NCI-H2196 treated with DMSO at 0.1 percent for 48 hours (cell line): ENCODE results near the gene C1QTNF12.
A peak's percentile ranks its signal among the peaks of the same experiment; 100 is the strongest.
"Not testable (repeated sequence)": the region's sequence is repeated elsewhere in the genome, so short reads cannot be mapped to it uniquely, and the experiment has no call there.

ENCODE experiments used
- DNase-seq: peaks from one replicate; lab custom pipeline; 2025; ENCODE audit not compliant: unreplicated experiment; lab: John Stamatoyannopoulos, UW

C1QTNF12 gene

DNA sequence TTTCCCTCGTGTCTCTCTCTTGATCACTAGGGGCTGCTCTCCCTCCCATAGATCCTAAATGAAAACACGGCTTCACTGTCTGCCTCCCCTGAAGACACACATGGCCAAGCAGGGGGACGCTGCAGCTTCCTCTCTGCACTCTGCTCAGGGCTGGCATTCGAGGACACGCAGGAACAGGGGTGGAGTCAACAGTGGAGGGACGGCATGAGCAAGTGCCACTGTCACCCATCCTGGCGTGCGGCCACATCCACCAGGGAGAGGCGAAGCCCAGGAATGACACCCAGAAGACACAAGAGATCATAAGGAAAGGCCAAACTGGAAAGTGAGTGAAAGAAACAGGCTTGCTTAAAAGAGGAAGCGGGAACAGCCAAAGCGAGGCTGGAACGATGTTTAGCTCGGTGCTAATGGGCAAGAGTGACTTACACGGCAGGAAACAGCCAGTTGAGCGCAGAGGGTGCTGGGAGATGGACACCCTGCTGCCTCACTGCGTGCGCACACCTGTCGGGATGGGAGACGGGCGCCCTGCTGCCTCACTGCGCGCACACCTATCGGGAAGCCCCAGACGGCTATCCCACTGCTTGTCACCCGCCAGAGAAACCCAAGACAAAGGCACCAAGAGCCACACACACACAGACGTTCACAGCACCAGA, 13.6 kb upstream of the C1QTNF12 start:
- no peak for DNase-seq

- no peak for DNase-seq
Measured at GRCh38 chr1:1259540-1259939, 13.0 kb upstream of the C1QTNF12 start.

DNA sequence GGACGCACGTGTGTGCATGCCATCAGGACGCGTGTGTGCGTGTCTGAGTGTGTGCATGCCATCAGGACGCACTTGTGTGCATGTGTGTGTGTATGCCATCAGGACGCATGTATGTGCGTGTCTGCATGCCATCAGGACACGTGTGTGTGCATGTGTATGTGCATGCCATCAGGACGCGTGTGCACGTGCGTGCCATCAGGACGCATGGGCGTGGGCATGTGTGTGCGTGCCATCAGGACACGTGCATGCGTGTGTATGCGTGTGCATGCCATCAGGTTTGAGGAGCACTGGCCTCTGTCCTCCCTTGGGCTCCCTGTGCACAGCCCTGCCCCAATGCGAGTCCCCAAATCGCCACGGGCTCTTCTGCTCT, 12.6 kb upstream of the C1QTNF12 start:
- no peak for DNase-seq

- DNase-seq: no peak
Measured at GRCh38 chr1:1256956-1257871, 10.7 kb upstream of the C1QTNF12 start.

- no peak for DNase-seq
Measured at GRCh38 chr1:1255611-1256010, 9.1 kb upstream of the C1QTNF12 start.

GRCh38 chr1:1255078-1255477, 8.6 kb upstream of the C1QTNF12 start:
- no peak for DNase-seq

GRCh38 chr1:1254667-1254998, 8.1 kb upstream of the C1QTNF12 start:
- DNase-seq: no peak

DNA sequence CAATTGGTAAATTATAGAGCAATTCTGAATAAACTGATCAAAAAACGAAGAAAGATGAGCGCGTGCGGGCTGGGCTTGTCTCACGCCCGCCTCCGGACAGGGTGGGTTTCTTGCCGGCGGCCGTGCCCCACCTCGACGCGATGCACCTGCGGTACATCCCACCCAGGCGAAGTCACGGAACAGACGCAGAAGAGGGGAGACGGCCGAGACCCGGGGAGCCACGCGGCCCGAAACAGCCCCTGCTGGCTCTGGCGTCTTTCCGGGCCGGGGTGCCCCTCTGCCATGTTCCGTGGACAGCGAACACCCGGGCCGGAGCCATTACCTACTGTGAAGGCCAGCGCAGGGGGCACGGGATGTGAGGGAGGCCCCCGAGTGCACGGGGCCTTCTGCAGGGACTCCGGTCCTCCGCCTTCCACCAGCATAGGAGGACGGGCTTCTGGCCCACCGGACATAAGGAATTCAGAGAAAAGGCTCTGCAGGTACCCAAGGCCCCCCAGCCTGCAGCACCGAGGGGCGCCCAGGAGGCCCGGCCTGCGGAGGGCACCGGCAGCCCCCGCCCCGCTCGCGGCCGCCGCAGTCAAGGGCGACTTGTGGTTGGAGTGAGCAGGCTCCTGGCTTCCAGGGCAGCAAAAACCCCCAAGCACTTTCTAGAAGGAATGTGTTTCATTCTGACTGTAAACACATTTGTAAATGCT, 7.6 kb upstream of the C1QTNF12 start:
- DNase-seq: no peak

- no peak for DNase-seq
Measured at GRCh38 chr1:1253314-1253713, 6.8 kb upstream of the C1QTNF12 start.

DNA sequence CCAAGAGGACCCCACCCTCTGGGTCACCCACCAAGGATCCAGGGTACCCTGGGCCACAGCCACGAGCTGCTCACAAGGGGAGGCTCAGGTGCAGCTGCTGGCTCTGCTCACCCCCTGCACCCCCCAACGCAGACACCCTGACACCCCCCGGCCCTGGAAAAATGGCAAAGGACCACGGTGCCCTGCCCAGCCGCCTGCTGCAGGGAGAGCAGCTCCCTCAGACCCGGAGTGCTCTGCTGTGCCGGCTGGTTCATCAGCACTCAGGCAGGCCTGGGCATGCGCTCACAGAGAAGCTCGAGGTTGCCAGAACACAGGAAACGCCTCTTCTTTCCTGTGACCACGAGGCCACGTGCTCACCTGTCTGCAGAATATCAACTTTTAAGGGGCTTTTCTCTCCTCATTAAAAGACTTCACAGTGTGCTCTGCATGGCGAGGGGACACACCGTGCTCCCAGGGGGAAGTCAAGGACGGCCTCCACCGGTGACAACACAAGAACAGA, 4.3 kb upstream of the C1QTNF12 start:
- peak; percentile 47 for DNase-seq

GRCh38 chr1:1248009-1248913, 1.7 kb upstream of the C1QTNF12 start:
- DNase-seq: not testable (repeated sequence)

GRCh38 chr1:1247341-1247913, 905 bp upstream of the C1QTNF12 start:
- no peak for DNase-seq

DNA sequence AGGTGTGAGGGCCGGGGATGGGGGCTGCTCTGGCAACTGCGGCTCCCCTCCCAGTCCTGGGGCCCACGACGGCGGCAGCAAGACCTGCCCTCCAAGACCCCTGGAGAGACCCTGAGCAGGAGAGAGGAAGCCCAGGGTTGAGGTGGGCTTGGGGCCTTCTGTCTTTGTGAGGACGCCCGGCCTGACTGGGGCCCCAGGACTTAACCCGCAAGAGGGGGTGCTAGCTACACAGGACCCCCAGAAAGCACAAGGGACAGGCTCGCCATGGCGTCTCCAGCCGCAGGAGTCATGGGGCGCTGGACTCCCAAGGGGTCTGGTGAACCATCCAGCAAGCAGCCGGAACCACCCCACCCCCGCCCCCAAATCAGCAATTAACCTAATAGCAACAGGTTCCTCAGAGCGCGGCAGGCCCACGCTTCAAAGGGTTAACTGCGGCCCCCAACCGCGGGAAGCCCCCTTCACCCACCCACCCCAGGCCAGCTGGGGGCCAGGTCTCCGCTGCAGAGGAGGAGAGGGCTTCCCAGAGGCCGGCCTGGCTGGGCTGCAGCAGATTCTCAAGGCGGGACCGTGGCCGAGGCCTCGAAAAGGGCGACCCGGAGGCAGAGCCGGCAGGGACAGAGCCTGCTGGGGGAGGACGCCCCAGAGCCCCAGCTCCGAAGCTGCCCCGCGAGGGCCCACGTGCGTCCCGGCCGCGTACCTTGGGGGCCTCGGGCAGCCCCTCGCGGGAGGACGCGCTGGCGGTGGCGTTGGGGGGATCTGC, 525 bp downstream of the C1QTNF12 start:
- no peak for DNase-seq

- DNase-seq: no peak
Measured at GRCh38 chr1:1245178-1245816, 1.2 kb downstream of the C1QTNF12 start.

- no peak for DNase-seq
Measured at GRCh38 chr1:1244192-1244811, 2.2 kb downstream of the C1QTNF12 start.

DNA sequence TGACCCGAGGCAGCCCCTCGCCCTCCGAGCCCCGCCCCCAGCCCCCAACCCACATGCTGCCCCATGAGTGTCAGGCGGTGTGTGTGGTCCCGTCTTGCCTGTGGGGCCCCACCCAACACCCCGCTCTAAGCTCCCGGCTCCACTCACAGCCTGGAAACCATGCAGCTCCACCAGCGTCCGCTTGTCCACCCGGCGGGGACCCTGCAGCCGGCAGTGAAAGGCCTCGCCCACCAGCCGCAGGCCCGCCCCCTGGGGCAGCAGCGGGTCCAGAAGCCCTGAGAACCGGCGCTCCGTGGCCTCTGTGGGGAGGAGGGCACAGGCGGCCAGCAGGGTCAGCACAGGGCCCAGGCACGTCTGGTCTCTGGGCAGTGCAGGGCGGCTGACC, 2.7 kb downstream of the C1QTNF12 start:
- no peak for DNase-seq

- DNase-seq: no peak
Measured at GRCh38 chr1:1243266-1243660, 3.3 kb downstream of the C1QTNF12 start.

GRCh38 chr1:1242461-1243265, 3.9 kb downstream of the C1QTNF12 start:
- DNase-seq: no peak
